ENCODE data around the gene UHRF1. TPM values are rescaled to one million over a fixed set of nuclear protein-coding genes. Genes with fewer than 3 reads are reported as not detected.

UHRF1 gene
- total and polyA plus RNA-seq, 2 of the 13 experiments (the other 11 are each of a cell fraction or from before 2014, with no cell fraction given), result 6.8 to 78.4 TPM

DNA sequence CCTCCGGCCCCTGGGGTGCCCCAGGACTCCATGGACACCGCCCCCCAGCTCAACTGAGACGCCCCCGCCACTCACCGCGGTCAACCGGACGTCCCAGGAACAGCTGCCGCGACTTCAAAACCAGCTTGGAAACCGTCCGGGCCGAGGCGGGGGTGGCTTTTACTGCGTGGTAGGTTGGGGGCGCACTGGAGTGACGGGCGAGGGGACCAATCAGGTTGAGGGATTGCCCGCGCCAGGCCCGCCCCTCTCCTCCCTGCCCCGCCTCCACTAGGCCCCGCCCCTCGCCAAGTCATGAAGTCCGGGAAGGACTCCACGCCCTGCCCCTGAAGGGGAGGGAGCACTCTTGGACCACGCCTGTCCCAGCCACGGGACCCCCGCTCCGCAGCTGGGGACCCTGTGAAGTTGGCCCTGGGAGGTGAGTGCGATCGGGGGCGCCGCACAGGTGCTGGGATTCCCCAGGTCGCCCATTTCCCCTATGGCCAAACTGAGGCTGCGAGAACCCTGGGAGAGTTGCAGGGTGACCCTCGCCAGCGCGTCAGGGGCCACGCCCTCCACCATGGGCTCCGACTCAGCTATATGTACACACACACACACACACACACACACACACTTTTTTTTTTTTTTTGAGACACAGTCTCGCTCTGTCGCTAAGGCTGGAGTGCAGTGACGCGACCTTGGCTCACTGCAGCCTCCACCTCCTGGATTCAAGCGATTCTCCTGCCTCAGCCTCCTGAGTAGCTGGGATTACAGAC, 41.6 kb upstream of the UHRF1 start, which contains the start of gene PLIN3 (continued):
- TF ChIP-seq, protein P1, sequence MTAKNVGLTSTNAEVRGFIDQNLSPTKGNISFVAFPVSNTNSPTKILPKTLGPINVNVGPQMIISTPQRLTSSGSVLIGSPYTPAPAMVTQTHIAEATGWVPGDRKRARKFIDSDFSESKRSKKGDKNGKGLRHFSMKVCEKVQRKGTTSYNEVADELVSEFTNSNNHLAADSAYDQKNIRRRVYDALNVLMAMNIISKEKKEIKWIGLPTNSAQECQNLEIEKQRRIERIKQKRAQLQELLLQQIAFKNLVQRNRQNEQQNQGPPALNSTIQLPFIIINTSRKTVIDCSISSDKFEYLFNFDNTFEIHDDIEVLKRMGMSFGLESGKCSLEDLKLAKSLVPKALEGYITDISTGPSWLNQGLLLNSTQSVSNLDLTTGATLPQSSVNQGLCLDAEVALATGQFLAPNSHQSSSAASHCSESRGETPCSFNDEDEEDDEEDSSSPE (CRISPR knock-in tag; IDR thresholded peaks at IDR 0.05), result no peak; the same call in 1 of the 2 replicates
- TF ChIP-seq HNRNPUL1 (IDR thresholded peaks at IDR 0.05; ENCODE audit: low read depth, low read length) (no peak), FOXP1 (IDR thresholded peaks at IDR 0.05) (peak; percentile 79), FOXP1 (CRISPR knock-in tag; IDR thresholded peaks at IDR 0.05) (0 out of 2 replicates have a peak, but pooled peaks have one; percentile 37), ZNF205 (CRISPR knock-in tag; IDR thresholded peaks at IDR 0.05) (peak; percentile 67; the same call in 1 of the 2 replicates), DNMT3B (CRISPR knock-in tag; conservative IDR thresholded peaks at IDR 0.05) (no peak), HNF4A (CRISPR knock-in tag; IDR thresholded peaks at IDR 0.05) (no peak; the same call in none of the 2 replicates), TCF7 (IDR thresholded peaks at IDR 0.05; ENCODE audit: low read depth) (no peak), YY1 (IDR thresholded peaks at IDR 0.05; ENCODE audit: insufficient read depth, insufficient replicate concordance, low read depth, low read length) (no peak), ZFP62 (CRISPR knock-in tag; IDR thresholded peaks at IDR 0.05) (no peak), NKX3-1 (CRISPR knock-in tag; IDR thresholded peaks at IDR 0.05) (no peak), PLRG1 (conservative IDR thresholded peaks at IDR 0.05) (no peak), ZMYM2 (CRISPR knock-in tag; IDR thresholded peaks at IDR 0.05) (peak; percentile 97), MXI1 (IDR thresholded peaks at IDR 0.05; ENCODE audit: borderline replicate concordance, low read depth, low read length) (no peak; the same call in 2 of the 3 replicates), KLF16 (CRISPR knock-in tag; IDR thresholded peaks at IDR 0.05) (peak in 1 of 2 experiments; percentile 65; a peak in 2 of 4 replicates), RELA (CRISPR knock-in tag; IDR thresholded peaks at IDR 0.05) (no peak), ZNF12 (CRISPR knock-in tag; IDR thresholded peaks at IDR 0.05) (no peak), PRMT3 (CRISPR knock-in tag; IDR thresholded peaks at IDR 0.05; ENCODE audit: borderline replicate concordance, low read depth) (no peak), SMARCC2 (IDR thresholded peaks at IDR 0.05) (no peak), HOXA5 (CRISPR knock-in tag; IDR thresholded peaks at IDR 0.05) (no peak), ZBTB20 (CRISPR knock-in tag; IDR thresholded peaks at IDR 0.05; ENCODE audit: borderline replicate concordance, low read depth) (no peak), MED13 (CRISPR knock-in tag; IDR thresholded peaks at IDR 0.05) (no peak), EP300 (IDR thresholded peaks at IDR 0.05; ENCODE audit: low read depth in 2 of 2, low read length in 2 of 2) (no peak; a peak in 1 of 4 replicates), EP300 (CRISPR knock-in tag; IDR thresholded peaks at IDR 0.05; ENCODE audit: borderline replicate concordance) (no peak; the same call in 1 of the 2 replicates)
- TF ChIP-seq, protein P2, sequence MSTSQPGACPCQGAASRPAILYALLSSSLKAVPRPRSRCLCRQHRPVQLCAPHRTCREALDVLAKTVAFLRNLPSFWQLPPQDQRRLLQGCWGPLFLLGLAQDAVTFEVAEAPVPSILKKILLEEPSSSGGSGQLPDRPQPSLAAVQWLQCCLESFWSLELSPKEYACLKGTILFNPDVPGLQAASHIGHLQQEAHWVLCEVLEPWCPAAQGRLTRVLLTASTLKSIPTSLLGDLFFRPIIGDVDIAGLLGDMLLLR (CRISPR knock-in tag; IDR thresholded peaks at IDR 0.05), result no peak
- TF ChIP-seq, protein P3, sequence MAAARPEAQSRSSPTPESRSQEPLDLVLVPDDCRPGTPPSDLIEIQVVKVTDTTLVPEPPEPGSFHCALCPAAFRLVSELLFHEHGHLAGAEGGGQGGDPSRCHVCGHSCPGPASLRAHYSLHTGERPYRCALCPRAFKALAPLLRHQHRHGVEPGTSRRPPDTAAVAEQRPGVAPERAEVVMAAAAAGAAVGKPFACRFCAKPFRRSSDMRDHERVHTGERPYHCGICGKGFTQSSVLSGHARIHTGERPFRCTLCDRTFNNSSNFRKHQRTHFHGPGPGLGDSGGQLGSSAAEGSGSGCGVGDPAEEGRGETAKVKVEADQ (CRISPR knock-in tag; IDR thresholded peaks at IDR 0.05; ENCODE audit: borderline replicate concordance), result peak; percentile 49; the same call in 1 of the 2 replicates
- TF ChIP-seq, protein P4, sequence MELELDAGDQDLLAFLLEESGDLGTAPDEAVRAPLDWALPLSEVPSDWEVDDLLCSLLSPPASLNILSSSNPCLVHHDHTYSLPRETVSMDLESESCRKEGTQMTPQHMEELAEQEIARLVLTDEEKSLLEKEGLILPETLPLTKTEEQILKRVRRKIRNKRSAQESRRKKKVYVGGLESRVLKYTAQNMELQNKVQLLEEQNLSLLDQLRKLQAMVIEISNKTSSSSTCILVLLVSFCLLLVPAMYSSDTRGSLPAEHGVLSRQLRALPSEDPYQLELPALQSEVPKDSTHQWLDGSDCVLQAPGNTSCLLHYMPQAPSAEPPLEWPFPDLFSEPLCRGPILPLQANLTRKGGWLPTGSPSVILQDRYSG (CRISPR knock-in tag; IDR thresholded peaks at IDR 0.05), result no peak
- TF ChIP-seq, protein P5, sequence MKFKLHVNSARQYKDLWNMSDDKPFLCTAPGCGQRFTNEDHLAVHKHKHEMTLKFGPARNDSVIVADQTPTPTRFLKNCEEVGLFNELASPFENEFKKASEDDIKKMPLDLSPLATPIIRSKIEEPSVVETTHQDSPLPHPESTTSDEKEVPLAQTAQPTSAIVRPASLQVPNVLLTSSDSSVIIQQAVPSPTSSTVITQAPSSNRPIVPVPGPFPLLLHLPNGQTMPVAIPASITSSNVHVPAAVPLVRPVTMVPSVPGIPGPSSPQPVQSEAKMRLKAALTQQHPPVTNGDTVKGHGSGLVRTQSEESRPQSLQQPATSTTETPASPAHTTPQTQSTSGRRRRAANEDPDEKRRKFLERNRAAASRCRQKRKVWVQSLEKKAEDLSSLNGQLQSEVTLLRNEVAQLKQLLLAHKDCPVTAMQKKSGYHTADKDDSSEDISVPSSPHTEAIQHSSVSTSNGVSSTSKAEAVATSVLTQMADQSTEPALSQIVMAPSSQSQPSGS (CRISPR knock-in tag; IDR thresholded peaks at IDR 0.05), result no peak
